IMR-90 (cell line): Measurements from ENCODE around the gene FGD3. TPM values are rescaled to one million over a fixed set of nuclear protein-coding genes. Genes with fewer than 3 reads are reported as not detected.

ENCODE experiments used
- ATAC-seq: fragments of 200-7000 bp; cut with Tn5 transposase; 2 replicates; pipeline ENCODE4 v1.9.1; 2020; ENCODE audit warnings: low read depth, mild to moderate bottlenecking, moderate library complexity
- BruUV-seq: library from RNA; stranded (reverse); fragments of 400-500 nt; replicated peaks from 2 replicates; lab custom pipeline; 2021; lab: Mats Ljungman, UMichigan
- CTCF ChIA-PET: fragments of 300-600 bp; formaldehyde crosslinking; extraction: SDS; loops from one replicate; lab custom pipeline; 2021; ENCODE audit warnings: antibody characterized with exemption; lab: Yijun Ruan, JAX
- POLR2A ChIA-PET: fragments of 300-600 bp; sonication (Branson Sonifier 250); formaldehyde crosslinking; loops from one replicate; lab custom pipeline; 2022; ENCODE audit warnings: antibody characterized with exemption; ENCODE audit not compliant: unreplicated experiment; lab: Charles Lee
- DNase-seq: peaks from one replicate; pipeline ENCODE4 v3.0.0; 2013
- H2AFZ ChIP-seq: replicated peaks from 2 replicates; pipeline ENCODE3; 2013; ENCODE audit warnings: low read length, mild to moderate bottlenecking; ENCODE audit not compliant: poor library complexity
- H2AK5ac ChIP-seq: 2 replicates; pipeline ENCODE4 v1.6.1; 2013; ENCODE audit warnings: low read depth, low read length, inconsistent platforms
- H2AK9ac ChIP-seq: replicated peaks from 2 replicates; pipeline ENCODE3; 2013; ENCODE audit warnings: mild to moderate bottlenecking, low read depth, low read length, moderate library complexity; ENCODE audit not compliant: poor library complexity
- H2BK120ac ChIP-seq: 2 replicates; pipeline ENCODE4 v1.6.1; 2013; ENCODE audit warnings: low read depth, low read length, inconsistent platforms
- H2BK15ac ChIP-seq: 3 replicates; pipeline ENCODE4 v1.6.1; 2013; ENCODE audit warnings: low read depth, low read length, inconsistent platforms
- H2BK20ac ChIP-seq: 2 replicates; pipeline ENCODE4 v1.6.1; 2013; ENCODE audit warnings: low read depth, mild to moderate bottlenecking, inconsistent platforms, low read length, moderate library complexity
- H2BK5ac ChIP-seq: 2 replicates; pipeline ENCODE4 v1.6.1; 2013; ENCODE audit warnings: mild to moderate bottlenecking, low read depth, low read length, inconsistent platforms; ENCODE audit not compliant: poor library complexity, severe bottlenecking
- H3K14ac ChIP-seq: replicated peaks from 2 replicates; pipeline ENCODE4 v1.6.1; 2013; ENCODE audit warnings: low read depth, low read length, inconsistent platforms
- H3K18ac ChIP-seq: 2 replicates; pipeline ENCODE4 v1.6.1; 2013; ENCODE audit warnings: low read depth, low read length, control low read depth
- H3K23ac ChIP-seq: 2 replicates; pipeline ENCODE4 v1.6.1; 2013; ENCODE audit warnings: low read depth, low read length, inconsistent platforms
- H3K27ac ChIP-seq: 2 replicates; pipeline ENCODE4 v1.5.1; 2013; ENCODE audit warnings: mild to moderate bottlenecking, control low read depth, low read length; ENCODE audit not compliant: insufficient read depth
- H3K27me3 ChIP-seq: 2 replicates; pipeline ENCODE4 v1.6.1; 2013; ENCODE audit warnings: low read length; ENCODE audit not compliant: control insufficient read depth, insufficient read depth
- H3K36me3 ChIP-seq: 2 replicates; pipeline ENCODE4 v1.6.1; 2013; ENCODE audit warnings: low read length, mixed read lengths; ENCODE audit not compliant: control insufficient read depth, insufficient read depth
- H3K4ac ChIP-seq: 2 replicates; pipeline ENCODE4 v1.6.1; 2013; ENCODE audit warnings: low read depth, low read length, inconsistent platforms
- H3K4me1 ChIP-seq: 2 replicates; pipeline ENCODE4 v1.6.1; 2013; ENCODE audit warnings: low read length, mixed read lengths; ENCODE audit not compliant: control insufficient read depth, insufficient read depth
- H3K4me2 ChIP-seq: 2 replicates; pipeline ENCODE4 v1.6.1; 2013; ENCODE audit warnings: low read depth, mild to moderate bottlenecking, control low read depth, low read length, moderate library complexity
- H3K4me3 ChIP-seq: 2 replicates; pipeline ENCODE4 v1.5.1; 2013; ENCODE audit warnings: low read depth, mild to moderate bottlenecking, control low read depth, low read length, moderate library complexity; ENCODE audit not compliant: insufficient read depth
- H3K56ac ChIP-seq: 2 replicates; pipeline ENCODE4 v1.6.1; 2013; ENCODE audit warnings: low read length, inconsistent platforms; ENCODE audit not compliant: insufficient read depth; ENCODE audit errors: extremely low read depth
- H3K79me1 ChIP-seq, 2 experiments: 2 replicates each; pipeline ENCODE4 v1.6.1; 2013; ENCODE audit warnings: low read length in 2 of 2, inconsistent platforms in 1 of 2, low read depth in 1 of 2
- H3K9ac ChIP-seq: 2 replicates; pipeline ENCODE4 v1.6.1; 2013; ENCODE audit warnings: low read depth, low read length, control low read depth
- H3K9me1 ChIP-seq: 2 replicates; pipeline ENCODE4 v1.6.1; 2013; ENCODE audit warnings: low read length, inconsistent platforms; ENCODE audit not compliant: insufficient read depth
- H3K9me3 ChIP-seq: 2 replicates; pipeline ENCODE4 v1.6.1; 2013; ENCODE audit warnings: low read length; ENCODE audit not compliant: control insufficient read depth, insufficient read depth
- H4K20me1 ChIP-seq: 2 replicates; pipeline ENCODE4 v1.6.1; 2013; ENCODE audit warnings: low read length, inconsistent platforms; ENCODE audit not compliant: insufficient read depth
- H4K5ac ChIP-seq: 2 replicates; pipeline ENCODE4 v1.6.1; 2013; ENCODE audit warnings: mild to moderate bottlenecking, low read depth, low read length, control low read depth
- H4K8ac ChIP-seq, 2 experiments: 2 replicates each; pipeline ENCODE4 v1.6.1; 2013; ENCODE audit warnings: low read depth in 2 of 2, low read length in 2 of 2, control low read depth in 1 of 2, inconsistent platforms in 1 of 2
- H4K91ac ChIP-seq: 2 replicates; pipeline ENCODE4 v1.6.1; 2013; ENCODE audit warnings: low read depth, low read length, inconsistent platforms; ENCODE audit not compliant: insufficient read depth
- BHLHE40 ChIP-seq: fragments of 150-350 bp; IDR thresholded peaks from 2 replicates; pipeline ENCODE4 v1.6.1; 2016; ENCODE audit warnings: mild to moderate bottlenecking, low read depth, low read length
- CEBPB ChIP-seq: IDR thresholded peaks from 2 replicates; pipeline ENCODE4 v1.6.1; 2012; ENCODE audit warnings: low read depth, low read length, improper control_type of control experiment
- CHD1 ChIP-seq: IDR thresholded peaks from 2 replicates; pipeline ENCODE4 v1.6.1; 2012; ENCODE audit warnings: low read depth, low read length, improper control_type of control experiment
- FOS ChIP-seq: fragments of 150-350 bp; IDR thresholded peaks from 2 replicates; pipeline ENCODE4 v1.6.1; 2016; ENCODE audit warnings: low read depth, low read length
- MAFK ChIP-seq: IDR thresholded peaks from 2 replicates; pipeline ENCODE4 v1.6.1; 2012; ENCODE audit warnings: low read depth, low read length, improper control_type of control experiment
- MAZ ChIP-seq: IDR thresholded peaks from 2 replicates; pipeline ENCODE4 v1.6.1; 2012; ENCODE audit warnings: low read depth, mild to moderate bottlenecking, low read length, improper control_type of control experiment, moderate library complexity, borderline replicate concordance
- MXI1 ChIP-seq: IDR thresholded peaks from 2 replicates; pipeline ENCODE4 v1.6.1; 2012; ENCODE audit warnings: low read depth, mild to moderate bottlenecking, low read length, moderate library complexity, borderline replicate concordance
- NFE2L2 ChIP-seq: fragments of 150-350 bp; IDR thresholded peaks from 2 replicates; pipeline ENCODE4 v1.6.1; 2016; ENCODE audit warnings: low read depth, mild to moderate bottlenecking, low read length
- POLR2A ChIP-seq: IDR thresholded peaks from 2 replicates; pipeline ENCODE4 v1.6.1; 2012; ENCODE audit warnings: mild to moderate bottlenecking, low read depth, low read length
- RAD21 ChIP-seq: IDR thresholded peaks from 2 replicates; pipeline ENCODE4 v1.6.1; 2012; ENCODE audit warnings: low read length, improper control_type of control experiment
- RCOR1 ChIP-seq: IDR thresholded peaks from 2 replicates; pipeline ENCODE4 v1.6.1; 2012; ENCODE audit warnings: mild to moderate bottlenecking, low read length, improper control_type of control experiment; ENCODE audit not compliant: insufficient replicate concordance
- RFX5 ChIP-seq: IDR thresholded peaks from 2 replicates; pipeline ENCODE4 v1.8.0; 2012; ENCODE audit warnings: low read depth, mild to moderate bottlenecking, low read length, moderate library complexity
- SMC3 ChIP-seq: fragments of 150-350 bp; IDR thresholded peaks from 2 replicates; pipeline ENCODE4 v1.6.1; 2016; ENCODE audit warnings: low read depth, mild to moderate bottlenecking, antibody characterized with exemption, low read length, moderate library complexity
- USF2 ChIP-seq: fragments of 150-350 bp; IDR thresholded peaks from 2 replicates; pipeline ENCODE4 v1.6.1; 2017; ENCODE audit warnings: mild to moderate bottlenecking, antibody characterized with exemption, low read length, low read depth
- WGBS, 2 experiments: methylation state at CpG; one replicate each; pipeline versions ENCODE4 v1.1.5 to v1.1.7; 2013; ENCODE audit warnings: missing lambda C conversion rate in 2 of 2; ENCODE audit not compliant: insufficient read length in 1 of 2; ENCODE audit errors: extremely low coverage in 2 of 2; 5-methylcytosine and 5-hydroxymethylcytosine counted together
- dilution Hi-C: fragments of 300-500 bp; cut with HindIII; formaldehyde crosslinking; loops from one replicate; pipeline ENCODE4 v1.14.3; 2018; ENCODE audit warnings: low sequenced_read_pairs; ENCODE audit not compliant: unreplicated experiment
- in situ Hi-C: fragments of 300-500 bp; cut with MboI; formaldehyde crosslinking; loops from 3 replicates; pipeline ENCODE4 v1.14.3; 2019; ENCODE audit warnings: low sequenced_read_pairs, inconsistent platforms, mixed read lengths
- intact Hi-C: fragments of 100-400 bp; cut with micrococcal nuclease; formaldehyde crosslinking; loops from 2 replicates; pipeline ENCODE4 v1.10.0; 2022
- polyA plus RNA-seq, 3 experiments: library from polyadenylated mRNA; depleted of rRNA; stranded (reverse); fragments of >200 nt; gene quantifications; 2 replicates each; pipeline ENCODE4 v1.2.3, GENCODE V29; 2012; ENCODE audit warnings: low replicate concordance in 1 of 3
- total RNA-seq: library from RNA; depleted of rRNA; stranded (reverse); fragments of >200 nt; gene quantifications from 2 replicates; pipeline ENCODE4 v1.2.3, GENCODE V29; 2012
- TF ChIP-seq, protein P1 (sequence below): conservative IDR thresholded peaks from 2 replicates; pipeline ENCODE4 v1.5.1; 2012; ENCODE audit warnings: mild to moderate bottlenecking, low read depth, low read length, improper control_type of control experiment
- TF ChIP-seq, protein P2 (sequence below): fragments of 150-350 bp; IDR thresholded peaks from 2 replicates; pipeline ENCODE4 v1.6.1; 2016; ENCODE audit warnings: low read depth, mild to moderate bottlenecking, low read length, moderate library complexity, borderline replicate concordance

The FGD3 gene
- total and polyA plus RNA-seq, 2 of the 4 experiments (the other 2 are of a cell fraction), result not detected

- no peaks in the 10 kb centered on the region for H3K9me3 ChIP-seq
- DNase-seq, result peak; percentile 85
- CTCF ChIA-PET, result interaction anchor here (0.7 kb wide), 1 partner anchor 382 kb away, joined by 3 read pairs; no protein-coding TSS in a partner anchor
These were observed 134.6 kb downstream of the FGD3 start for GRCh38 chr9:93081931-93082330.

More at GRCh38 chr9:93081931-93082330, 134.6 kb downstream of the FGD3 start:
- H3K4ac ChIP-seq, result no peak overlapping the region
- no peak overlapping the region for H3K14ac ChIP-seq
- intact Hi-C loops (no loop called here), dilution Hi-C loops (no loop called here), in situ Hi-C loops (no loop called here)
- no peak overlapping the region for H2BK120ac ChIP-seq
- POLR2A ChIA-PET, result no interaction called here
- no peak overlapping the region for H3K4me3 ChIP-seq
- H3K79me1 ChIP-seq, result no peaks in the 10 kb centered on the region
- H3K23ac ChIP-seq, result no peak overlapping the region
- H4K20me1 ChIP-seq, result no peaks in the 10 kb centered on the region
- peaks cover 3% of the 10 kb centered on the region for H3K4me1 ChIP-seq
- no CpG with 5 or more reads among the region's 3 CpGs for whole genome bisulfite sequencing, 2 experiments
- no peak overlapping the region for H3K27ac ChIP-seq
- TF ChIP-seq CHD1 (no peak), USF2 (peak; percentile 49; the same call in 1 of the 2 replicates), MXI1 (no peak), NFE2L2 (no peak; the same call in 1 of the 2 replicates), POLR2A (no peak), MAZ (no peak), MAFK (peak; percentile 53), BHLHE40 (no peak), CEBPB (no peak), SMC3 (no peak), RCOR1 (peak; percentile 58), FOS (no peak), RAD21 (no peak), RFX5 (no peak)
- TF ChIP-seq, protein P1, sequence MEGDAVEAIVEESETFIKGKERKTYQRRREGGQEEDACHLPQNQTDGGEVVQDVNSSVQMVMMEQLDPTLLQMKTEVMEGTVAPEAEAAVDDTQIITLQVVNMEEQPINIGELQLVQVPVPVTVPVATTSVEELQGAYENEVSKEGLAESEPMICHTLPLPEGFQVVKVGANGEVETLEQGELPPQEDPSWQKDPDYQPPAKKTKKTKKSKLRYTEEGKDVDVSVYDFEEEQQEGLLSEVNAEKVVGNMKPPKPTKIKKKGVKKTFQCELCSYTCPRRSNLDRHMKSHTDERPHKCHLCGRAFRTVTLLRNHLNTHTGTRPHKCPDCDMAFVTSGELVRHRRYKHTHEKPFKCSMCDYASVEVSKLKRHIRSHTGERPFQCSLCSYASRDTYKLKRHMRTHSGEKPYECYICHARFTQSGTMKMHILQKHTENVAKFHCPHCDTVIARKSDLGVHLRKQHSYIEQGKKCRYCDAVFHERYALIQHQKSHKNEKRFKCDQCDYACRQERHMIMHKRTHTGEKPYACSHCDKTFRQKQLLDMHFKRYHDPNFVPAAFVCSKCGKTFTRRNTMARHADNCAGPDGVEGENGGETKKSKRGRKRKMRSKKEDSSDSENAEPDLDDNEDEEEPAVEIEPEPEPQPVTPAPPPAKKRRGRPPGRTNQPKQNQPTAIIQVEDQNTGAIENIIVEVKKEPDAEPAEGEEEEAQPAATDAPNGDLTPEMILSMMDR, result no peak
- TF ChIP-seq, protein P2, sequence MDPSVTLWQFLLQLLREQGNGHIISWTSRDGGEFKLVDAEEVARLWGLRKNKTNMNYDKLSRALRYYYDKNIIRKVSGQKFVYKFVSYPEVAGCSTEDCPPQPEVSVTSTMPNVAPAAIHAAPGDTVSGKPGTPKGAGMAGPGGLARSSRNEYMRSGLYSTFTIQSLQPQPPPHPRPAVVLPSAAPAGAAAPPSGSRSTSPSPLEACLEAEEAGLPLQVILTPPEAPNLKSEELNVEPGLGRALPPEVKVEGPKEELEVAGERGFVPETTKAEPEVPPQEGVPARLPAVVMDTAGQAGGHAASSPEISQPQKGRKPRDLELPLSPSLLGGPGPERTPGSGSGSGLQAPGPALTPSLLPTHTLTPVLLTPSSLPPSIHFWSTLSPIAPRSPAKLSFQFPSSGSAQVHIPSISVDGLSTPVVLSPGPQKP, result no peak
- no peak overlapping the region for H2AFZ ChIP-seq
- no peak overlapping the region for H3K56ac ChIP-seq
- no peaks in the 10 kb centered on the region for H3K36me3 ChIP-seq
- no peak overlapping the region for H4K5ac ChIP-seq
- peak; percentile 77 for ATAC-seq
- H2BK5ac ChIP-seq, result no peak overlapping the region
- H2BK15ac ChIP-seq, result no peak overlapping the region
- H3K18ac ChIP-seq, result no peak overlapping the region
- no peak overlapping the region for H2AK9ac ChIP-seq
- no peak overlapping the region for H2AK5ac ChIP-seq
- H3K9me1 ChIP-seq, result no peaks in the 10 kb centered on the region; the same call in 1 of the 2 replicates
- H3K9ac ChIP-seq, result no peak overlapping the region
- H3K4me2 ChIP-seq, result no peak overlapping the region; the same call in 1 of the 2 replicates
- H3K27me3 ChIP-seq, result no peaks in the 10 kb centered on the region; the same call in 1 of the 2 replicates
- no peak overlapping the region for H4K8ac ChIP-seq
- BruUV-seq, result no TSS peak
- no peak overlapping the region for H2BK20ac ChIP-seq
- no peak overlapping the region for H4K91ac ChIP-seq
